Epidermal melanocyte (primary cell): Measurements from ENCODE around the gene CAPN6.

Source experiments
- DNase-seq: peaks from one replicate; pipeline ENCODE4 v3.0.0; 2011; ENCODE audit warnings: low spot score; ENCODE audit not compliant: insufficient read length

The CAPN6 gene, protein sequence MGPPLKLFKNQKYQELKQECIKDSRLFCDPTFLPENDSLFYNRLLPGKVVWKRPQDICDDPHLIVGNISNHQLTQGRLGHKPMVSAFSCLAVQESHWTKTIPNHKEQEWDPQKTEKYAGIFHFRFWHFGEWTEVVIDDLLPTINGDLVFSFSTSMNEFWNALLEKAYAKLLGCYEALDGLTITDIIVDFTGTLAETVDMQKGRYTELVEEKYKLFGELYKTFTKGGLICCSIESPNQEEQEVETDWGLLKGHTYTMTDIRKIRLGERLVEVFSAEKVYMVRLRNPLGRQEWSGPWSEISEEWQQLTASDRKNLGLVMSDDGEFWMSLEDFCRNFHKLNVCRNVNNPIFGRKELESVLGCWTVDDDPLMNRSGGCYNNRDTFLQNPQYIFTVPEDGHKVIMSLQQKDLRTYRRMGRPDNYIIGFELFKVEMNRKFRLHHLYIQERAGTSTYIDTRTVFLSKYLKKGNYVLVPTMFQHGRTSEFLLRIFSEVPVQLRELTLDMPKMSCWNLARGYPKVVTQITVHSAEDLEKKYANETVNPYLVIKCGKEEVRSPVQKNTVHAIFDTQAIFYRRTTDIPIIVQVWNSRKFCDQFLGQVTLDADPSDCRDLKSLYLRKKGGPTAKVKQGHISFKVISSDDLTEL

DNA sequence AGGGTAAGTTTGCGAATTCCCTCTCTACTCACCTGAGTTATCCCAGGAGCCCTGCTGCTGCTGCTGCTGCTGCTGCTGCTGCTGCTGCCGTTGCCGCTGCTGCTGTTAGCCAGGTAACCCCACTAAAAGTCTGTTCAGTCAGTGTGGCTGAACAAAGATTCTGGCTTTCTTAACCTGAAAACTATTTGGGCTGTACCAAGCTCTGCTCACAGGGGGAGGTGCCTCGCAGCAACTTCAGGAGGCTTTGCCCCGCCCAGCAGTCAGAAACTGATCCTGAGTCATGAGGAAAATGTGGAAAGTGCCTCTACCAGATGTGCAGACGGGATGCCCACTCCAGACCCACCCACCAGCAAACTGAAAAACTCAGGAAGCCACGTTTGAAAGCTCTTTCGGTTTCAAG lies at the start of gene CAPN6:
TSS of gene CAPN6 (minus strand) at position 145 of the 400 bp plus-strand sequence. CDS start 6,547 bp downstream, outside the sequence.
- no peak for DNase-seq

DNA sequence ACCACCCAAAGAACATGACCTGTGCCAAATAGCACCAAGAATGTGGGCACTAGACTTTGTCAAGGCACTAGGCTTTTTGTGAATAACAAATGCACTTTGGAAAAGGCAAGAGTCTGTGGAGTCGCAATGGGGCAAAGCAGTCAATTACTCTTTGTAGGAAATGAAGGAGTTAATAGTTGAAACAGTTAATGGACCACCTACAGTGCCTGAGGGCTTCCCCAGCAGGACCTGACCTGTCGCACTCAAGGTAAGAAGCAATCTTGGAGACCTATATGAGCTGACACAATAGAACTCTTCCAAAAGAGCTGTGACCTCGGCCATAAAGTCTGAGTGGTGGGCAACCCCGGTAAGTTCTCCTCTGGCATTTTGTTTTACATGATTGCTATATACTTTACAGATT lies 49.2 kb upstream of the CAPN6 start:
- no peak for DNase-seq

DNA sequence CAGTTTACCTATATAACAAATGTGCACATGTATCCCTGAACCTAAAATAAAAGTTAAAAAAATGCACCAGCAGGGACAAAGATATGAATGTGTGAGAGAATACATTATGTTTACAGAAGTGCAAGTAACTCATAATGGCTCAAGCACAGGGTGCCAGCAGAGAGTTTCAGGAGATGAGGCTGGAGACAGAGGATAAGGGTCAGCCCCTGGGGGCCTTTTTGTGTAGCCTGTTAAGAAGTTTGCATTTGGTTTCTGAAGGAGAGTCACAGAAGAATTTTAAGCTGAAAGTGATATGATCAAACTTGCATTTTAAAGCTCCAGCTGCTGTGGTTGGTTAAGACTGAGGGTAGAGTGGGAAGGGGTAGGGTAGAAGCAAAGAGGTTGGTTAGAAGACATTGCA lies 48.6 kb upstream of the CAPN6 start:
- DNase-seq, result no peak

GRCh38 chrX:111309083-111309482 lies 38.8 kb upstream of the CAPN6 start:
- no peak for DNase-seq

DNA sequence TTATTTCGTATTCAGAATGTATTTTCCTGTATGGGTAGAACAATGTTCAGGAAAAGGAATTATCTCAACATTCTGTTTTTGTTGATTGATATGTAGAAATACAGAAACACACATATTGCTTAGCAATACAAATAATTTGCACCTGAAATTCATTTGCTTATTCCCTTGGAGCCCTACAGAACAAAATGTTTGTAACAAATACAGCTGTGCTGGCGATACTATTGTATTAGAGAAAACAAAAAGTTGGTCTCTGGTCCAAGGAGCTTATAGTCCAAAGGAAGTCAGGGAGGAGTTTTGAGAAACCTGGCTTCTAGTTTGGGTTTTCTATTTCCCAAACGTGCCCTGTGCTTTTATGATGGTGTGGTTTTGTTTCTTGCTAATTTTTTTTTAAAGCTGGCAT lies 37.8 kb upstream of the CAPN6 start:
- no peak for DNase-seq

DNA sequence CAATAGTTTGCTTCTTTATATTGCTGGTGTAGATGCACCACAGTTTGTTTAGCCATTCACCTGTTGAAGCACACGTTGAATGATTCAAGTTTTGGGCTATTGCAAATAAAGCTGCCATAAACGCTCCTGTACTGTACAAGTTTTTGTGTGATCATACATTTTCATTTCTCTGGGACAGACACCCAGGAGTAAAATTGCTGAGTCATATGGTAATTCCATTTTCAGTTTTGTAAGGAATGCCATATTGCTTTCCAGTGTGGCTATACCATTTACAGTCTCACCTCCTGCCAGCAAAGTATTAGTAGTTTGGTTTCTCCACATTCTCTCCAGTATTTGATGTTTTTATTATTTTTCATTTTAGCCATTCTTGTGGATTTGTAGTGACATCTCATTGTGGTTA lies 32.0 kb upstream of the CAPN6 start:
- no peak for DNase-seq

- no peak for DNase-seq
These were observed 18.6 kb upstream of the CAPN6 start for GRCh38 chrX:111288841-111289240.

DNA sequence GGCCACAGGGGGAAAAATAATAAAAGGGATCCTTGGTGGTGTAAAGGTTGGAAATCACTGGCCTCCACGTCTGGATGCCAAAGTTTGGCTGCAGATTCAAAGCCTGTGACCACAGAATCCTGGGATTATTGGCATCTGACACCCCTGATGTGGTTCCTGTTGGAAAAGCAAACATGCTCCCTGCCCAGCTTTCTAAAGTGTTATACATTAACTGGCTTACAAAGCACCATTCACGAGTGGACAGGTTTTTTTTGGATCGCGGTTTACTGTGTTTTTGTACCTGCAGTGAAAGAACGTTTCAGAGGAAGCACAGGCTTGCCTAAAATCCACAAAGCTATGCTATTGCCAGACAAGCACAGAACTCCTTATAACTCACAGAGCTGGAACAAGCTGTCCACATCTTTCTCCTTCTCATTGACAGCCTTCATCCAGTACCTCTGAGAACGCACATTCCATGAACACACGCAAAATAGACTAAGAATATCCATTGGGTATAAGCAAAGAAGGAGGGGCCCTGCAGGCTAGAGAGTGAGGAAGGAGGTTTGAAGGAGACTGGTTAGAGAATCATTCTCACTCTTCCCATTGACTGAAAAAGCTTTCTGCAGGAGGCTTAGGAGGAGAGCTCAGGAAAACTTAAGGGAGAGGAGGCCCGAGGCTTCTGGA lies 14.5 kb upstream of the CAPN6 start:
- DNase-seq, result no peak

- no peak for DNase-seq
These were observed 13.2 kb upstream of the CAPN6 start for GRCh38 chrX:111283446-111283845.

DNA sequence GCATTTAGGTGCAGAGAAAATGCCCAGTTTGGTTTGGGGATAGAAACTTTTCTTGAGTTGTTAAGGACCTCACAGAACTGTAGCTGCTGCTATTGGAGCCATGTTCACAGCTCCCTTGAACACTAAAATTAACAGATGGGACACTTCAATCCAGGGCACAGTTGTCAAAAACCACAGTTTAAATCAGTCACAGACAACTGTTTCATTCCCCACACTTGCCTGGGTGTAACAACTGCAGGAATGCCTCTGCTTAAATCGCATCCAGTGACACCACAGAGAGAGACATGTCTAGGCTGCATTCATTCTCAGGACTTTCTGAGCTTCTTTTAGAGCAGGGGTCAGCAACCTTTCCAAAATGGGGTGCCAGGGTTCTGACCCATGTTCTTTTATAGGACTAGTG lies 12.7 kb upstream of the CAPN6 start:
- DNase-seq, result no peak

DNA sequence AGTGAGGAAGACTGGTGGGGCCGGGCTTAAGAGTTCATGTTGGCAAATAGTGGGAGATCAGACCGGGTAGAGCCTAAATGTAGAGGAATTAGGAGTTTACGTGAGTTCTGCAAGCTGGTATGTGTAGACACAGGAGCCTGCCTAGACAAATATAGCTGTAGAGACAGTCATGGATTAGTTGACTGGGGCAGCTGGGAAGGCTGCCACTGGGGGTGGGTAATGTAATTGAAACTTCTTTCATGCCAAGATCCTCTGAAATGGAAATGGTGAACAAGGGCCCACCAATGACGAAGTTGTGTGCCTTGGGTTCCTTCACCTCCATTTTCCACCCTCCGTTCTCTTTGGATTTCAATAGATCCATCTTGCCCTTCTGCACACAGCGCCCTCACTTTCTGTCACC lies 11.9 kb upstream of the CAPN6 start:
- no peak for DNase-seq

DNA sequence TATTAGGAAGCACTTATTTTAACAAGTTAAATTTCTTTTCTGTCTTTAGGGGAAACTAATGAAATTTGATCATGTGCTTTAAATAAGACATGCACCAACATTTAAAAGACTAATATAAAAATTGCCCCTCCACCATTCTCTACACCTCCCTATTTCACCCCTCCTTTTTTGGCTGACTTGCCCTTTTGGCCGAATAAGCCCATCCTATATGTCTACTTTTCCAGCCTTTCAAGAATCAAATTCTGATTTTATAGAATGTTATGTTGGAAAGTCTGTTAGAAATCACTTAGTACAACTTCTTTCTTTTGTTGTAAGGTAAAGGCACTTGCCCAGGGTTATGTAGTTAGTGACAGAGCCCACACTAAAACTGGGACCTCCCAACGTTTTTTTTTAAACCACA lies 1.8 kb downstream of the CAPN6 start:
- no peak for DNase-seq

- DNase-seq, result no peak
These were observed 4.8 kb downstream of the CAPN6 start for GRCh38 chrX:111265486-111265885.

DNA sequence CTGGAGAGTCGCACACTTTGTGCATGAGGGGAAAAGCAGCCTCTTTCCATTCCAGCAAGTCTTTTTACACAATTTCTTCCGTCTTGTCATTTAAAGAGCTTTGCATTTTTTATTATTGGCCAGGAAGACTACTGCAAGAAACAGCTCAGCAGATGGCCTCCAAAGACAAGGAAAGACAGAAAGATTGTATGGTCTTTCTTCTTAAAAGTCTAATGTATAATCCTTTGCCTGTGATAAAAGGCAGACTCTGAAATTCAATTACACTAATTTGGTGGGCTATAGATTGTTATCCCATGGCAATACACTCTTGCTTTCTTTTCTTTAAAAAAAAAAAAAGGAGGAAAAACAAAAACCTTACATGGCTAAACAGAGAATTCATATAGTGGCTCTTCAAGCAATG lies 5.9 kb downstream of the CAPN6 start:
- no peak for DNase-seq

- DNase-seq, result no peak
These were observed 8.2 kb downstream of the CAPN6 start for GRCh38 chrX:111262086-111262485.

DNA sequence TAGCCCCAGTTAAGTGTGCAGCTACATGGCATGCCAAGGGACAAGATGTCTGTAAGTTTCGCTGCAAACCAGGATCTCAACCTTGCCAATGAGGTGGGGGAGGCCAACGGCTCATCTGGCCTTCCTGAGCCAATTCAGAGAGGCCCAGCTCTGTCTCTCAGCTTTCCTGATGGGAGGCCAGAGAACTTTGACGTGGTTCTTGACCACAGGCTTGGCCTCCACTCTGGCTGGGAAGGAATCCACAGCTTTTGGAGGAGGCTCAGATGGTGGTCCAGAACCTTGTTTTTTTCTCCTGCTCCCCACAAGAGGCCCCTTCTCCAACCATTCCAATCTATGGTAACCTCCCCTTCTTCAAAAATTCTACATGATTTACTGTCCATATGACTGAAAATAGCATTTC lies 9.8 kb downstream of the CAPN6 start:
- no peak for DNase-seq

- DNase-seq, result no peak
These were observed 10.7 kb downstream of the CAPN6 start for GRCh38 chrX:111259559-111259958.

GRCh38 chrX:111257733-111258132 lies 12.6 kb downstream of the CAPN6 start:
- no peak for DNase-seq

GRCh38 chrX:111254896-111255693 lies 15.2 kb downstream of the CAPN6 start:
- DNase-seq, result no peak

GRCh38 chrX:111244235-111244750 lies 26.0 kb downstream of the CAPN6 start:
- DNase-seq, result no peak

DNA sequence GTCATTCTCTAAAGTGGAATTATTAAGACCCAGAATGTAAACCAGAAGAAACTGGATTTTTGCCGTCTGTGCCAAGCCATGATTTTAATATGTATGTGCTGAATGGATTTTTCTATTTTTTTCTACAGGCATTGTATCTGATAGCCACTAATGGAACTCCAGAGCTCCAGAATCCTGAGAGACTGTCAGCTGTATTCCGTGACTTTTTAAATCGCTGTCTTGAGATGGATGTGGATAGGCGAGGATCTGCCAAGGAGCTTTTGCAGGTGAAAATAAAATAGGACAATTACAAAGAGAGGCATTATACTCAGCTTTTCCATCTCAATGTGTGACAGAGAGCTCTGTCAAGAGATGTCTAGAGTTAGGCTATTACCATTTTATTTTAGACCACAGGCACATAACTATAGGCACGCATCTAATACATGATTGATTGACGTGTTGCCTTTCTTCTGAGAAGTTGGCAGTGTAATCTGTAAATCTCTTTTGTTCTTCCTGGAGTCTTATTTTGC lies 53.9 kb downstream of the CAPN6 start:
- no peak for DNase-seq
